Measurements from ENCODE around the gene TSC22D3.
"Not testable (repeated sequence)": the region's sequence is repeated elsewhere in the genome, so short reads cannot be mapped to it uniquely, and the experiment has no call there.

The TSC22D3 gene

GRCh38 chrX:107686792-107687191, 88.8 kb downstream of the TSC22D3 start:
- no peak overlapping the region for H3K4me3 ChIP-seq (ENCODE audit: low read depth, low read length)
- TF ChIP-seq CTCF (IDR thresholded peaks at IDR 0.05; ENCODE audit: low read depth, low read length) = no peak

GRCh38 chrX:107686026-107686425, 89.6 kb downstream of the TSC22D3 start:
- TF ChIP-seq CTCF (IDR thresholded peaks at IDR 0.05; ENCODE audit: low read depth, low read length) = no peak
- no peak overlapping the region for H3K4me3 ChIP-seq (ENCODE audit: low read depth, low read length)

DNA sequence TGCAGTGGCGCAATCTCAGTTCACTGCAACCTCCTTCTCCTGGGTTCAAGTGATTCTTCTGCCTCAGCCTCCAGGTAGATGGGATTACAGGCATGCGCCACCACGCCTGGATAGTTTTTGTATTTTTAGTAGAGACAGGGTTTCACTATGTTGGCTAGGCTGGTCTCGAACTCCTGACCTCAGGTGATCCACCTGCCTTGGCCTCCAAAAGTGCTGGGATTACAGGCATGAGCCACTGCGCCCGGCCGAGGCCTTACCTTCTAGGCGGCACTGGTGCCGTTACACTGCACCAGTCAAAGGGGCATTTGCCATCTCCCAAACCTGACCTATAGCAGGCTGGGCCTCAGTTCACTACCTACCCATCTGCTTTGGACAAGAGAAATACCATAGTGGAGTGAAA, 90.0 kb downstream of the TSC22D3 start:
- H3K4me3 ChIP-seq (ENCODE audit: low read depth, low read length) = not testable (repeated sequence)

- H3K4me3 ChIP-seq (ENCODE audit: low read depth, low read length) = no peak overlapping the region
- TF ChIP-seq CTCF (IDR thresholded peaks at IDR 0.05; ENCODE audit: low read depth, low read length) = no peak
Observed at GRCh38 chrX:107684956-107685385, 90.6 kb downstream of the TSC22D3 start.

DNA sequence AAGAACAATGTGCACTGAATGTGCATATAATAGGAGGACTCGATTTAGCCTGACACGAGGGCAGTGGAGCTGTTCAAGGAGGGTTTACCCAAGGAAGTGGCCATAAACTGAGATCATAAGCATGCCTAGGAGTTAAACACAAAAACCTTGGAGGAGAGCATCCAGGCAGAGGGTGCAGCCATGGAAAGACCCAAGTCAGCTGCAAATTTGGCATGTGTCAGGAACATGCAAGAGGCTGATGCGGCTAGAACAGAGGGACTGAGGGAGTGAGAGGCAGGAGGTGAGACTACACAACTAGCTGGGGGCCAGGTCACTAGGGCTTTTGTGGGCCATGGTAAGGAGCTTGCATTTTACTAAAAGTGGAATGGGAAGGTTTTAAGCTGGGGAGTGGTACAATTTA, 91.7 kb downstream of the TSC22D3 start:
- TF ChIP-seq CTCF (IDR thresholded peaks at IDR 0.05; ENCODE audit: low read depth, low read length) = no peak
- H3K4me3 ChIP-seq (ENCODE audit: low read depth, low read length) = no peak overlapping the region

- H3K4me3 ChIP-seq (ENCODE audit: low read depth, low read length) = no peak overlapping the region
- TF ChIP-seq CTCF (IDR thresholded peaks at IDR 0.05; ENCODE audit: low read depth, low read length) = no peak
Observed at GRCh38 chrX:107683124-107683895, 92.3 kb downstream of the TSC22D3 start.

GRCh38 chrX:107682256-107682655, 93.3 kb downstream of the TSC22D3 start:
- H3K4me3 ChIP-seq (ENCODE audit: low read depth, low read length) = no peak overlapping the region
- no peak for TF ChIP-seq CTCF (IDR thresholded peaks at IDR 0.05; ENCODE audit: low read depth, low read length)

Data from WI38 (cell line).